Measurements from ENCODE around the gene RAB27B.
"Not testable (repeated sequence)": the region's sequence is repeated elsewhere in the genome, so short reads cannot be mapped to it uniquely, and the experiment has no call there.

The RAB27B gene

GRCh38 chr18:54813305-54813704 is 15.0 kb upstream of the RAB27B start:
- Histone ChIP-seq H3K27ac (no peak overlapping the region), H3K9me3 (no peaks in the 10 kb centered on the region), H3K27me3 (no peaks in the 10 kb centered on the region), H3K4me2 (no peak overlapping the region), H3K4me1 (no peaks in the 10 kb centered on the region), H4K20me1 (no peaks in the 10 kb centered on the region), H3K36me3 (no peaks in the 10 kb centered on the region), H3K9ac (no peak overlapping the region), H3K4me3 (no peak overlapping the region)
- TF ChIP-seq Cebpa-rat (IDR thresholded peaks at IDR 0.05), result no peak

- Histone ChIP-seq H3K4me1 (no peaks in the 10 kb centered on the region), H4K20me1 (no peaks in the 10 kb centered on the region), H3K9ac (no peak overlapping the region), H3K36me3 (no peaks in the 10 kb centered on the region), H3K4me2 (no peak overlapping the region), H3K9me3 (no peaks in the 10 kb centered on the region), H3K27ac (no peak overlapping the region), H3K27me3 (no peaks in the 10 kb centered on the region), H3K4me3 (no peak overlapping the region)
- TF ChIP-seq Cebpa-rat (IDR thresholded peaks at IDR 0.05), result no peak
Measured at GRCh38 chr18:54813977-54814565, 14.2 kb upstream of the RAB27B start.

GRCh38 chr18:54815086-54815485 is 13.2 kb upstream of the RAB27B start:
- H3K4me2 ChIP-seq, result no peak overlapping the region
- H3K9ac ChIP-seq, result no peak overlapping the region
- no peaks in the 10 kb centered on the region for H3K27me3 ChIP-seq
- TF ChIP-seq Cebpa-rat (IDR thresholded peaks at IDR 0.05), result no peak
- no peak overlapping the region for H3K4me3 ChIP-seq
- H3K27ac ChIP-seq, result no peak overlapping the region
- H3K36me3 ChIP-seq, result no peaks in the 10 kb centered on the region
- H3K9me3 ChIP-seq, result no peaks in the 10 kb centered on the region
- no peaks in the 10 kb centered on the region for H3K4me1 ChIP-seq
- no peaks in the 10 kb centered on the region for H4K20me1 ChIP-seq

GRCh38 chr18:54820785-54821275 is 7.4 kb upstream of the RAB27B start:
- H3K27ac ChIP-seq, H3K27me3 ChIP-seq, H3K4me3 ChIP-seq, H3K4me1 ChIP-seq, H4K20me1 ChIP-seq, H3K9ac ChIP-seq, H3K36me3 ChIP-seq, H3K4me2 ChIP-seq, H3K9me3 ChIP-seq: not testable (repeated sequence)

- Histone ChIP-seq H3K36me3 (no peaks in the 10 kb centered on the region), H3K9me3 (peaks cover 3% of the 10 kb centered on the region; the same call in 1 of the 2 replicates), H3K9ac (no peak overlapping the region), H3K27me3 (no peaks in the 10 kb centered on the region), H3K4me2 (no peak overlapping the region), H4K20me1 (no peaks in the 10 kb centered on the region), H3K4me1 (no peaks in the 10 kb centered on the region), H3K4me3 (no peak overlapping the region), H3K27ac (no peak overlapping the region)
- no peak for TF ChIP-seq Cebpa-rat (IDR thresholded peaks at IDR 0.05)
Measured at GRCh38 chr18:54822872-54823845, 5.1 kb upstream of the RAB27B start.

- Histone ChIP-seq H3K9ac (no peak overlapping the region), H4K20me1 (no peaks in the 10 kb centered on the region), H3K4me2 (no peak overlapping the region), H3K4me3 (no peak overlapping the region), H3K9me3 (peaks cover 11% of the 10 kb centered on the region; the same call in 1 of the 2 replicates), H3K4me1 (no peaks in the 10 kb centered on the region), H3K27ac (no peak overlapping the region), H3K36me3 (no peaks in the 10 kb centered on the region), H3K27me3 (no peaks in the 10 kb centered on the region)
- TF ChIP-seq Cebpa-rat (IDR thresholded peaks at IDR 0.05), result no peak
Measured at GRCh38 chr18:54824761-54825160, 3.5 kb upstream of the RAB27B start.

- TF ChIP-seq Cebpa-rat (IDR thresholded peaks at IDR 0.05), result no peak
- H3K36me3 ChIP-seq, result no peaks in the 10 kb centered on the region
Measured at GRCh38 chr18:54825601-54826344, 2.5 kb upstream of the RAB27B start.

GRCh38 chr18:54828986-54829385 is 709 bp downstream of the RAB27B start:
- Histone ChIP-seq H3K27me3 (no peaks in the 10 kb centered on the region), H3K36me3 (no peaks in the 10 kb centered on the region), H4K20me1 (no peaks in the 10 kb centered on the region), H3K4me2 (no peak overlapping the region), H3K27ac (no peak overlapping the region), H3K9ac (no peak overlapping the region), H3K4me1 (no peaks in the 10 kb centered on the region), H3K9me3 (peaks cover 30% of the 10 kb centered on the region), H3K4me3 (no peak overlapping the region)
- no peak for TF ChIP-seq Cebpa-rat (IDR thresholded peaks at IDR 0.05)

More at GRCh38 chr18:54825601-54826344, 2.5 kb upstream of the RAB27B start:
- no peak overlapping the region for H3K4me3 ChIP-seq
- no peaks in the 10 kb centered on the region for H4K20me1 ChIP-seq
- no peak overlapping the region for H3K9ac ChIP-seq
- no peaks in the 10 kb centered on the region for H3K4me1 ChIP-seq
- H3K4me2 ChIP-seq, result no peak overlapping the region
- H3K27ac ChIP-seq, result no peak overlapping the region
- H3K27me3 ChIP-seq, result no peaks in the 10 kb centered on the region
- peaks cover 11% of the 10 kb centered on the region; the same call in 1 of the 2 replicates for H3K9me3 ChIP-seq

GRCh38 chr18:54829856-54830255 is 1.6 kb downstream of the RAB27B start:
- H3K9me3 ChIP-seq, result peaks cover 30% of the 10 kb centered on the region
- no peaks in the 10 kb centered on the region for H3K4me1 ChIP-seq
- TF ChIP-seq Cebpa-rat (IDR thresholded peaks at IDR 0.05), result no peak
- H3K9ac ChIP-seq, result no peak overlapping the region
- H3K4me2 ChIP-seq, result no peak overlapping the region
- H3K27ac ChIP-seq, result no peak overlapping the region
- no peaks in the 10 kb centered on the region for H4K20me1 ChIP-seq
- no peaks in the 10 kb centered on the region for H3K36me3 ChIP-seq
- no peak overlapping the region for H3K4me3 ChIP-seq
- no peaks in the 10 kb centered on the region for H3K27me3 ChIP-seq

Data from BLaER1 (cell line).